IMR-90 (cell line): ENCODE results near the gene C11orf21. TPM values are rescaled to one million over a fixed set of nuclear protein-coding genes. Genes with fewer than 3 reads are reported as not detected.

ENCODE experiments used
- ATAC-seq: fragments of 200-7000 bp; cut with Tn5 transposase; 2 replicates; pipeline ENCODE4 v1.9.1; 2020; ENCODE audit warnings: low read depth, mild to moderate bottlenecking, moderate library complexity
- BruUV-seq: library from RNA; stranded (reverse); fragments of 400-500 nt; replicated peaks from 2 replicates; lab custom pipeline; 2021; lab: Mats Ljungman, UMichigan
- CTCF ChIA-PET: fragments of 300-600 bp; formaldehyde crosslinking; extraction: SDS; loops from one replicate; lab custom pipeline; 2021; ENCODE audit warnings: antibody characterized with exemption; lab: Yijun Ruan, JAX
- POLR2A ChIA-PET: fragments of 300-600 bp; sonication (Branson Sonifier 250); formaldehyde crosslinking; loops from one replicate; lab custom pipeline; 2022; ENCODE audit warnings: antibody characterized with exemption; ENCODE audit not compliant: unreplicated experiment; lab: Charles Lee
- DNase-seq: peaks from one replicate; pipeline ENCODE4 v3.0.0; 2013
- H2AFZ ChIP-seq: replicated peaks from 2 replicates; pipeline ENCODE3; 2013; ENCODE audit warnings: low read length, mild to moderate bottlenecking; ENCODE audit not compliant: poor library complexity
- H2AK5ac ChIP-seq: 2 replicates; pipeline ENCODE4 v1.6.1; 2013; ENCODE audit warnings: low read depth, low read length, inconsistent platforms
- H2AK9ac ChIP-seq: replicated peaks from 2 replicates; pipeline ENCODE3; 2013; ENCODE audit warnings: mild to moderate bottlenecking, low read depth, low read length, moderate library complexity; ENCODE audit not compliant: poor library complexity
- H2BK120ac ChIP-seq: 2 replicates; pipeline ENCODE4 v1.6.1; 2013; ENCODE audit warnings: low read depth, low read length, inconsistent platforms
- H2BK15ac ChIP-seq: 3 replicates; pipeline ENCODE4 v1.6.1; 2013; ENCODE audit warnings: low read depth, low read length, inconsistent platforms
- H2BK20ac ChIP-seq: 2 replicates; pipeline ENCODE4 v1.6.1; 2013; ENCODE audit warnings: low read depth, mild to moderate bottlenecking, inconsistent platforms, low read length, moderate library complexity
- H2BK5ac ChIP-seq: 2 replicates; pipeline ENCODE4 v1.6.1; 2013; ENCODE audit warnings: mild to moderate bottlenecking, low read depth, low read length, inconsistent platforms; ENCODE audit not compliant: poor library complexity, severe bottlenecking
- H3K14ac ChIP-seq: replicated peaks from 2 replicates; pipeline ENCODE4 v1.6.1; 2013; ENCODE audit warnings: low read depth, low read length, inconsistent platforms
- H3K18ac ChIP-seq: 2 replicates; pipeline ENCODE4 v1.6.1; 2013; ENCODE audit warnings: low read depth, low read length, control low read depth
- H3K23ac ChIP-seq: 2 replicates; pipeline ENCODE4 v1.6.1; 2013; ENCODE audit warnings: low read depth, low read length, inconsistent platforms
- H3K27ac ChIP-seq: 2 replicates; pipeline ENCODE4 v1.5.1; 2013; ENCODE audit warnings: mild to moderate bottlenecking, control low read depth, low read length; ENCODE audit not compliant: insufficient read depth
- H3K27me3 ChIP-seq: 2 replicates; pipeline ENCODE4 v1.6.1; 2013; ENCODE audit warnings: low read length; ENCODE audit not compliant: control insufficient read depth, insufficient read depth
- H3K36me3 ChIP-seq: 2 replicates; pipeline ENCODE4 v1.6.1; 2013; ENCODE audit warnings: low read length, mixed read lengths; ENCODE audit not compliant: control insufficient read depth, insufficient read depth
- H3K4ac ChIP-seq: 2 replicates; pipeline ENCODE4 v1.6.1; 2013; ENCODE audit warnings: low read depth, low read length, inconsistent platforms
- H3K4me1 ChIP-seq: 2 replicates; pipeline ENCODE4 v1.6.1; 2013; ENCODE audit warnings: low read length, mixed read lengths; ENCODE audit not compliant: control insufficient read depth, insufficient read depth
- H3K4me2 ChIP-seq: 2 replicates; pipeline ENCODE4 v1.6.1; 2013; ENCODE audit warnings: low read depth, mild to moderate bottlenecking, control low read depth, low read length, moderate library complexity
- H3K4me3 ChIP-seq: 2 replicates; pipeline ENCODE4 v1.5.1; 2013; ENCODE audit warnings: low read depth, mild to moderate bottlenecking, control low read depth, low read length, moderate library complexity; ENCODE audit not compliant: insufficient read depth
- H3K56ac ChIP-seq: 2 replicates; pipeline ENCODE4 v1.6.1; 2013; ENCODE audit warnings: low read length, inconsistent platforms; ENCODE audit not compliant: insufficient read depth; ENCODE audit errors: extremely low read depth
- H3K79me1 ChIP-seq, 2 experiments: 2 replicates each; pipeline ENCODE4 v1.6.1; 2013; ENCODE audit warnings: low read length in 2 of 2, inconsistent platforms in 1 of 2, low read depth in 1 of 2
- H3K9ac ChIP-seq: 2 replicates; pipeline ENCODE4 v1.6.1; 2013; ENCODE audit warnings: low read depth, low read length, control low read depth
- H3K9me1 ChIP-seq: 2 replicates; pipeline ENCODE4 v1.6.1; 2013; ENCODE audit warnings: low read length, inconsistent platforms; ENCODE audit not compliant: insufficient read depth
- H3K9me3 ChIP-seq: 2 replicates; pipeline ENCODE4 v1.6.1; 2013; ENCODE audit warnings: low read length; ENCODE audit not compliant: control insufficient read depth, insufficient read depth
- H4K20me1 ChIP-seq: 2 replicates; pipeline ENCODE4 v1.6.1; 2013; ENCODE audit warnings: low read length, inconsistent platforms; ENCODE audit not compliant: insufficient read depth
- H4K5ac ChIP-seq: 2 replicates; pipeline ENCODE4 v1.6.1; 2013; ENCODE audit warnings: mild to moderate bottlenecking, low read depth, low read length, control low read depth
- H4K8ac ChIP-seq, 2 experiments: 2 replicates each; pipeline ENCODE4 v1.6.1; 2013; ENCODE audit warnings: low read depth in 2 of 2, low read length in 2 of 2, control low read depth in 1 of 2, inconsistent platforms in 1 of 2
- H4K91ac ChIP-seq: 2 replicates; pipeline ENCODE4 v1.6.1; 2013; ENCODE audit warnings: low read depth, low read length, inconsistent platforms; ENCODE audit not compliant: insufficient read depth
- CEBPB ChIP-seq: IDR thresholded peaks from 2 replicates; pipeline ENCODE4 v1.6.1; 2012; ENCODE audit warnings: low read depth, low read length, improper control_type of control experiment
- NFE2L2 ChIP-seq: fragments of 150-350 bp; IDR thresholded peaks from 2 replicates; pipeline ENCODE4 v1.6.1; 2016; ENCODE audit warnings: low read depth, mild to moderate bottlenecking, low read length
- POLR2A ChIP-seq: IDR thresholded peaks from 2 replicates; pipeline ENCODE4 v1.6.1; 2012; ENCODE audit warnings: mild to moderate bottlenecking, low read depth, low read length
- RAD21 ChIP-seq: IDR thresholded peaks from 2 replicates; pipeline ENCODE4 v1.6.1; 2012; ENCODE audit warnings: low read length, improper control_type of control experiment
- RCOR1 ChIP-seq: IDR thresholded peaks from 2 replicates; pipeline ENCODE4 v1.6.1; 2012; ENCODE audit warnings: mild to moderate bottlenecking, low read length, improper control_type of control experiment; ENCODE audit not compliant: insufficient replicate concordance
- WGBS, 2 experiments: methylation state at CpG; one replicate each; pipeline versions ENCODE4 v1.1.5 to v1.1.7; 2013; ENCODE audit warnings: missing lambda C conversion rate in 2 of 2; ENCODE audit not compliant: insufficient read length in 1 of 2; ENCODE audit errors: extremely low coverage in 2 of 2; 5-methylcytosine and 5-hydroxymethylcytosine counted together
- dilution Hi-C: fragments of 300-500 bp; cut with HindIII; formaldehyde crosslinking; loops from one replicate; pipeline ENCODE4 v1.14.3; 2018; ENCODE audit warnings: low sequenced_read_pairs; ENCODE audit not compliant: unreplicated experiment
- in situ Hi-C: fragments of 300-500 bp; cut with MboI; formaldehyde crosslinking; loops from 3 replicates; pipeline ENCODE4 v1.14.3; 2019; ENCODE audit warnings: low sequenced_read_pairs, inconsistent platforms, mixed read lengths
- intact Hi-C: fragments of 100-400 bp; cut with micrococcal nuclease; formaldehyde crosslinking; loops from 2 replicates; pipeline ENCODE4 v1.10.0; 2022
- polyA plus RNA-seq, 3 experiments: library from polyadenylated mRNA; depleted of rRNA; stranded (reverse); fragments of >200 nt; gene quantifications; 2 replicates each; pipeline ENCODE4 v1.2.3, GENCODE V29; 2012; ENCODE audit warnings: low replicate concordance in 1 of 3
- total RNA-seq: library from RNA; depleted of rRNA; stranded (reverse); fragments of >200 nt; gene quantifications from 2 replicates; pipeline ENCODE4 v1.2.3, GENCODE V29; 2012

The C11orf21 gene
- total and polyA plus RNA-seq, 2 of the 4 experiments (the other 2 are of a cell fraction): not detected

- no peaks in the 10 kb centered on the region for H4K20me1 ChIP-seq
- H3K36me3 ChIP-seq: no peaks in the 10 kb centered on the region
- H2BK15ac ChIP-seq: no peak overlapping the region
- in situ Hi-C loops: no loop called here
- no peak overlapping the region for H3K4ac ChIP-seq
- dilution Hi-C loops: no loop called here
- H3K27ac ChIP-seq: no peak overlapping the region
- no peak overlapping the region for H2BK20ac ChIP-seq
- H2AK9ac ChIP-seq: no peak overlapping the region
- H3K79me1 ChIP-seq: no peaks in the 10 kb centered on the region
- ChIA-PET POLR2A (no interaction called here), CTCF (no interaction called here)
- H2AK5ac ChIP-seq: no peak overlapping the region
- H3K9ac ChIP-seq: no peak overlapping the region
- no peaks in the 10 kb centered on the region for H3K4me1 ChIP-seq
- no peak overlapping the region for H2BK120ac ChIP-seq
- no peaks in the 10 kb centered on the region for H3K9me1 ChIP-seq
- H3K56ac ChIP-seq: no peak overlapping the region
- no peak overlapping the region for H2AFZ ChIP-seq
- peaks cover 42% of the 10 kb centered on the region for H3K27me3 ChIP-seq
- BruUV-seq: no TSS peak
- H3K14ac ChIP-seq: no peak overlapping the region
- H3K18ac ChIP-seq: no peak overlapping the region
- H3K9me3 ChIP-seq: no peaks in the 10 kb centered on the region
- no peak for TF ChIP-seq CEBPB
- TF ChIP-seq NFE2L2: no peak
- TF ChIP-seq RAD21: no peak
- no peak for TF ChIP-seq RCOR1
- no peak for TF ChIP-seq POLR2A
- intact Hi-C loops: no loop called here
- no peak for ATAC-seq
- 85% methylated on average over 2 of the region's 6 CpGs; no CpG with 5 or more reads in 1 of the 2 experiments for WGBS, 2 experiments
- H3K23ac ChIP-seq: no peak overlapping the region
- no peak overlapping the region for H4K8ac ChIP-seq
- no peak overlapping the region for H2BK5ac ChIP-seq
- no peak overlapping the region for H3K4me2 ChIP-seq
- no peak overlapping the region for H4K91ac ChIP-seq
- DNase-seq: no peak
- no peak overlapping the region for H3K4me3 ChIP-seq
- H4K5ac ChIP-seq: no peak overlapping the region
Observed at GRCh38 chr11:2289350-2289749, 12.4 kb downstream of the C11orf21 start.
